GM10266 (cell line): Measurements from ENCODE around the gene PRKCZ.
"Not testable (repeated sequence)": the region's sequence is repeated elsewhere in the genome, so short reads cannot be mapped to it uniquely, and the experiment has no call there.

Experiments used
- DNase-seq: peaks from one replicate; pipeline ENCODE4 v3.0.0; 2012; ENCODE audit errors: extremely low spot score
- CTCF ChIP-seq: IDR thresholded peaks from 2 replicates; pipeline ENCODE4 v1.5.1; 2012; ENCODE audit warnings: mild to moderate bottlenecking, low read depth; ENCODE audit not compliant: control insufficient read depth, insufficient read depth; ENCODE audit errors: missing control alignments

The PRKCZ gene

GRCh38 chr1:2136386-2137235 is 86.4 kb downstream of the PRKCZ start:
- DNase-seq = no peak
- TF ChIP-seq CTCF = no peak

GRCh38 chr1:2137257-2138121 is 87.3 kb downstream of the PRKCZ start:
- TF ChIP-seq CTCF = no peak
- no peak for DNase-seq

- DNase-seq = not testable (repeated sequence)
Measured at GRCh38 chr1:2139156-2139555, 88.9 kb downstream of the PRKCZ start.

GRCh38 chr1:2141025-2141424 is 90.8 kb downstream of the PRKCZ start:
- no peak for DNase-seq
- TF ChIP-seq CTCF = no peak

GRCh38 chr1:2143814-2144500 is 93.7 kb downstream of the PRKCZ start:
- TF ChIP-seq CTCF = no peak
- no peak for DNase-seq

- no peak for DNase-seq
- no peak for TF ChIP-seq CTCF
Measured at GRCh38 chr1:2144501-2145090, 94.4 kb downstream of the PRKCZ start.
